ENCODE results near the gene PAQR5.
"Not testable (repeated sequence)": the region's sequence is repeated elsewhere in the genome, so short reads cannot be mapped to it uniquely, and the experiment has no call there.

- not testable (repeated sequence) for TF ChIP-seq CTCF (IDR thresholded peaks at IDR 0.05; ENCODE audit: low read depth, low read length); POLR2A (IDR thresholded peaks at IDR 0.05; ENCODE audit: extremely low read depth, insufficient read length); MAX (IDR thresholded peaks at IDR 0.05; ENCODE audit: low read depth, low read length)
Measured at GRCh38 chr15:69302087-69302486, 3.4 kb downstream of the PAQR5 start.

Data from NB4 (cell line).